Vagina (tissue), 2 donors: ENCODE data around the gene UBE2E3. TPM values are rescaled to one million over a fixed set of nuclear protein-coding genes. Genes with fewer than 3 reads are reported as not detected.

Experiments
- DNase-seq, 2 donors: peaks; one replicate each; pipeline ENCODE4 v3.0.0-alpha.2; 2017; ENCODE audit errors: extremely low spot score in 2 of 2
- H3K27ac ChIP-seq: fragments of 200-600 bp; sonication (generic); one replicate; pipeline ENCODE4 v1.5.1; 2019
- H3K27me3 ChIP-seq: fragments of 200-600 bp; sonication (generic); one replicate; pipeline ENCODE4 v1.5.1; 2019
- H3K36me3 ChIP-seq, 2 donors: fragments of 200-600 bp; sonication (generic); one replicate each; pipeline ENCODE4 v1.5.1; 2017 to 2019
- H3K4me1 ChIP-seq: fragments of 200-600 bp; sonication (generic); one replicate; pipeline ENCODE4 v1.5.1; 2019
- H3K4me3 ChIP-seq, 2 donors: fragments of 200-600 bp; sonication (generic); 1 replicate in 1 of 2; 2 replicates in 1 of 2; pipeline ENCODE4 v1.5.1; 2016 to 2019
- H3K9me3 ChIP-seq: fragments of 200-600 bp; sonication (generic); one replicate; pipeline ENCODE4 v1.5.1; 2019
- CTCF ChIP-seq, 3 experiments: fragments of 450-650 bp in 2 of 3; fragments of 200-600 bp in 1 of 3; sonication (generic) in 1 of 3; IDR thresholded peaks; one replicate each; pipeline ENCODE4 v1.5.1; 2017 to 2019; ENCODE audit warnings: antibody characterized with exemption in 3 of 3, mild to moderate bottlenecking in 2 of 3, moderate library complexity in 2 of 3
- POLR2A ChIP-seq, 2 donors: fragments of 450-650 bp; IDR thresholded peaks; one replicate each; pipeline ENCODE4 v1.6.1; 2017; ENCODE audit warnings: antibody characterized with exemption in 2 of 2, mild to moderate bottlenecking in 2 of 2, moderate library complexity in 2 of 2
- POLR2AphosphoS5 ChIP-seq, 2 donors: sonication (generic); formaldehyde crosslinking; IDR thresholded peaks; one replicate each; pipeline ENCODE4 v1.9.0; 2017; ENCODE audit warnings: antibody characterized with exemption in 2 of 2, mild to moderate bottlenecking in 2 of 2, low read depth in 1 of 2; ENCODE audit not compliant: insufficient read depth in 1 of 2
- intact Hi-C: fragments of 100-400 bp; cut with DNase I; formaldehyde crosslinking; loops from one replicate; pipeline ENCODE4 v1.15.1; 2023
- total RNA-seq: library from RNA; depleted of rRNA; stranded (reverse); fragments of >200 nt; gene quantifications from one replicate; pipeline ENCODE4 v1.2.3, GENCODE V29; 2016

The UBE2E3 gene
- total RNA-seq, 1 donor from 2014 or later = 59.9 TPM

- no peak for TF ChIP-seq POLR2A (IDR thresholded peaks at IDR 0.05)
- TF ChIP-seq POLR2AphosphoS5 (IDR thresholded peaks at IDR 0.05; ENCODE audit: insufficient read depth in 1 of 2, low read depth in 1 of 2) = no peak
- no peak for TF ChIP-seq CTCF (IDR thresholded peaks at IDR 0.05)
- no peak for DNase-seq
- Histone ChIP-seq H3K27me3 (no peaks in the 10 kb centered on the region), H3K4me3 (peak overlapping the region; percentile 75 to 83), H3K4me1 (peaks cover 37% of the 10 kb centered on the region), H3K36me3 (no peaks in the 10 kb centered on the region), H3K9me3 (no peaks in the 10 kb centered on the region), H3K27ac (peak overlapping the region; percentile 95)
- intact Hi-C loops = no loop called here
Observed at GRCh38 chr2:180980943-180981911, 822 bp downstream of the UBE2E3 start.

- no peak for TF ChIP-seq POLR2AphosphoS5 (IDR thresholded peaks at IDR 0.05; ENCODE audit: insufficient read depth in 1 of 2, low read depth in 1 of 2)
- no peak for TF ChIP-seq POLR2A (IDR thresholded peaks at IDR 0.05)
- no peak for TF ChIP-seq CTCF (IDR thresholded peaks at IDR 0.05)
- DNase-seq = no peak
- Histone ChIP-seq H3K27me3 (no peaks in the 10 kb centered on the region), H3K27ac (no peak overlapping the region), H3K4me3 (no peak overlapping the region), H3K9me3 (no peaks in the 10 kb centered on the region), H3K36me3 (no peaks in the 10 kb centered on the region), H3K4me1 (peaks cover 37% of the 10 kb centered on the region)
- intact Hi-C loops = no loop called here
Observed at GRCh38 chr2:180983468-180984242, 3.2 kb downstream of the UBE2E3 start.

- DNase-seq = no peak
- Histone ChIP-seq H3K9me3 (no peaks in the 10 kb centered on the region), H3K36me3 (no peaks in the 10 kb centered on the region), H3K27ac (no peak overlapping the region), H3K4me1 (peaks cover 34% of the 10 kb centered on the region), H3K4me3 (no peak overlapping the region), H3K27me3 (no peaks in the 10 kb centered on the region)
- intact Hi-C loops = no loop called here
- TF ChIP-seq CTCF (IDR thresholded peaks at IDR 0.05) = no peak
- no peak for TF ChIP-seq POLR2AphosphoS5 (IDR thresholded peaks at IDR 0.05; ENCODE audit: insufficient read depth in 1 of 2, low read depth in 1 of 2)
- TF ChIP-seq POLR2A (IDR thresholded peaks at IDR 0.05) = no peak
Observed at GRCh38 chr2:180985771-180986395, 5.5 kb downstream of the UBE2E3 start.

DNA sequence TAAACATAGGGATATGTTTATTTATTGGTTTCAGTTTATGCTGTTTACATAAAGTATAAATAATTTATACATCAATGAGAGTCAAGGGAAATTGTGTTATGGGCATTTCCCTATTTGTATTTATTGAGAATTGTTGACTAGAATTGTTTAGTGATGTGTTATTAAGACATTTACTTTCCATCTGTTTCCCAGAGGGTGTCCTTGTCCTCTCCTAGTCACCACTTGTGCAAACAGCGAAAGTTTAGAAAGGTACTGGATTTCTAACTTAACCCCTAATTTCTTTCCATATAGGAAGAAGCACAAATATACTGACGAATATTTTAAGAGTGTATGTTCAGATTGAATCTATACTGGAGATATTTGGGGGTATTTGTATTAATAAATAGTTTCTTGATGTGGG, 6.7 kb downstream of the UBE2E3 start:
- no peak overlapping the region for H3K27ac ChIP-seq
- intact Hi-C loops = no loop called here
- no peaks in the 10 kb centered on the region for H3K27me3 ChIP-seq
- no peak overlapping the region for H3K4me3 ChIP-seq
- no peak for DNase-seq
- no peak for TF ChIP-seq CTCF (IDR thresholded peaks at IDR 0.05)
- TF ChIP-seq POLR2AphosphoS5 (IDR thresholded peaks at IDR 0.05; ENCODE audit: insufficient read depth in 1 of 2, low read depth in 1 of 2) = no peak
- H3K9me3 ChIP-seq = no peaks in the 10 kb centered on the region
- H3K36me3 ChIP-seq = no peaks in the 10 kb centered on the region
- peaks cover 36% of the 10 kb centered on the region for H3K4me1 ChIP-seq
